Karpas-422 (cell line): ENCODE data around the gene PDLIM1. TPM values are rescaled to one million over a fixed set of nuclear protein-coding genes. Genes with fewer than 3 reads are reported as not detected.

Experiments used
- DNase-seq: peaks from one replicate; pipeline ENCODE4 v3.0.0-alpha.2; 2015
- H2AFZ ChIP-seq: fragments of 200-600 bp; sonication (generic); 2 replicates; pipeline ENCODE4 v1.6.1; 2014; ENCODE audit warnings: antibody characterized with exemption, low read length, mixed read lengths
- H3K27ac ChIP-seq: fragments of 200-600 bp; sonication (generic); 2 replicates; pipeline ENCODE4 v1.5.1; 2014; ENCODE audit warnings: mild to moderate bottlenecking, low read length, moderate library complexity
- H3K27me3 ChIP-seq: fragments of 200-600 bp; sonication (generic); 2 replicates; pipeline ENCODE4 v1.6.1; 2014; ENCODE audit warnings: low read length, mixed read lengths
- H3K36me3 ChIP-seq: fragments of 200-600 bp; sonication (generic); 2 replicates; pipeline ENCODE4 v1.6.1; 2014; ENCODE audit warnings: low read length, mixed read lengths; ENCODE audit not compliant: insufficient read depth
- H3K4me1 ChIP-seq: fragments of 200-600 bp; sonication (generic); 2 replicates; pipeline ENCODE4 v1.6.1; 2014; ENCODE audit warnings: mild to moderate bottlenecking, low read length, mixed read lengths
- H3K4me2 ChIP-seq: fragments of 200-600 bp; sonication (generic); 2 replicates; pipeline ENCODE4 v1.6.1; 2014; ENCODE audit warnings: low read length, low read depth, mild to moderate bottlenecking; ENCODE audit not compliant: poor library complexity, severe bottlenecking
- H3K4me3 ChIP-seq: fragments of 200-600 bp; sonication (generic); 2 replicates; pipeline ENCODE4 v1.5.1; 2014; ENCODE audit warnings: mild to moderate bottlenecking, antibody characterized with exemption, low read length, mixed read lengths
- H3K79me2 ChIP-seq: fragments of 200-600 bp; sonication (generic); 2 replicates; pipeline ENCODE4 v1.6.1; 2014; ENCODE audit warnings: mild to moderate bottlenecking, low read length, mixed read lengths
- H3K9ac ChIP-seq: fragments of 200-600 bp; sonication (generic); 2 replicates; pipeline ENCODE4 v1.6.0; 2014; ENCODE audit warnings: low read length
- H3K9me2 ChIP-seq: fragments of 200-600 bp; sonication (generic), shearing (Covaris generic); replicated peaks from 2 replicates; pipeline ENCODE4 v1.6.0; 2014; ENCODE audit warnings: mild to moderate bottlenecking, low read length, moderate library complexity; ENCODE audit not compliant: insufficient read depth
- H3K9me3 ChIP-seq: fragments of 300-700, 200-600 bp; sonication (generic); 2 replicates; pipeline ENCODE4 v1.6.1; 2014; ENCODE audit warnings: low read length, mixed read lengths
- H4K20me1 ChIP-seq: fragments of 200-600 bp; sonication (generic); 2 replicates; pipeline ENCODE4 v1.6.1; 2014; ENCODE audit warnings: mild to moderate bottlenecking, antibody characterized with exemption, low read length, low read depth; ENCODE audit not compliant: insufficient read depth
- total RNA-seq: library from RNA; depleted of rRNA; stranded (reverse); fragments of >200 nt; shearing (Covaris generic); gene quantifications from 2 replicates; pipeline ENCODE4 v1.2.3, GENCODE V29; 2014; ENCODE audit warnings: low replicate concordance

The PDLIM1 gene
- total RNA-seq, 1 experiment from 2014 or later = 0.22 TPM

DNA sequence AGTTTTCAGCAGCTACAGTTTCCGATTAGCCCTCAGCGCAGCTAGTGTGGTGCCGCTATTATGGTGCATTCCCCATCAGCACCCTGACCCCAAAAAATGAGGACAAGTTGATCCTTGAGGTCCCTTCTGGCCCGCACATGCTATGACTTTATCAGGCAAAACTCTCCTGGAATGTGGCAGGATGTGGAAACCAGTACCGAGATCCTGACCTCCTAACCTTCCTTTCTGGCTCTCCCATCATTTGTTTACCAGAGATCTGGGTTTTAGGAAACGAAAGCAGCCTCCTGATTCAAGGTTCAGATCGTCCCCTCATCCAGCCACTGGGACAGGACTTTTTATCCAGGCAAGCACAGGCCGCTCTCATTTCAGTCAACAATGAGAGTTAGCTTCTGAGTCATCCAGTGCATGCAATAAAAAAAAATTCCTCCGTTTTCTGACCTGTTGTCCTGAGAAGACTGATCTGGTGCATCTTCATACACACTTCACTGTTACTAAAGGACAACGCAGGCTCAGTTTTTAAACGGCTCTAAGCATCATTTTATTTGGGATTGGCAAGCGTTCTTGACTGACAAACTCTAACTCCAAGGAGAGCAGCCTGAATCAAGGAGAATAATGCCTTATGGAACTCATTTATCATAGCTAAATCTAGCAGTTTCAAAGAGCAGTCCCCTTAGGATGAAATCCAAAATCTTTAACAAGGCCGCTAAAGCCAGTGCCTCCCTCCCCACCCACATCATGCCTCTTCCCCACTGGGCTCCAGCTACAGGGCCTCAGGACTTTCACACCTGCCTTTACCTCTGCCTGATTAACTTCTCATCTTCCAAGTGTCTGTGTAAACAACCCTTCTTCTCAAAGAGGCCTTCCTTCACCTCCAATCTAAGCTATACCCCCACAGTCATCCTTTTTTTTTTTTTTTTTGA is 17.1 kb downstream of the PDLIM1 start:
- DNase-seq = no peak
- H3K4me1 ChIP-seq = no peaks in the 10 kb centered on the region
- no peaks in the 10 kb centered on the region for H3K36me3 ChIP-seq
- H3K9me3 ChIP-seq = no peaks in the 10 kb centered on the region
- no peak overlapping the region for H3K9ac ChIP-seq
- H3K4me2 ChIP-seq = no peak overlapping the region
- H3K4me3 ChIP-seq = no peak overlapping the region
- H3K79me2 ChIP-seq = no peaks in the 10 kb centered on the region
- no peaks in the 10 kb centered on the region for H4K20me1 ChIP-seq
- H3K27ac ChIP-seq = no peak overlapping the region
- no peak overlapping the region for H2AFZ ChIP-seq
- no peaks in the 10 kb centered on the region for H3K9me2 ChIP-seq
- no peaks in the 10 kb centered on the region for H3K27me3 ChIP-seq

GRCh38 chr10:95268438-95268837 is 22.4 kb downstream of the PDLIM1 start:
- no peak overlapping the region for H3K9ac ChIP-seq
- no peak overlapping the region for H2AFZ ChIP-seq
- H3K36me3 ChIP-seq = no peaks in the 10 kb centered on the region
- no peaks in the 10 kb centered on the region for H3K4me1 ChIP-seq
- no peaks in the 10 kb centered on the region for H3K27me3 ChIP-seq
- no peak overlapping the region for H3K27ac ChIP-seq
- H3K9me2 ChIP-seq = no peaks in the 10 kb centered on the region
- no peaks in the 10 kb centered on the region for H4K20me1 ChIP-seq
- H3K79me2 ChIP-seq = no peaks in the 10 kb centered on the region
- no peak for DNase-seq
- no peak overlapping the region for H3K4me2 ChIP-seq
- no peaks in the 10 kb centered on the region for H3K9me3 ChIP-seq
- H3K4me3 ChIP-seq = no peak overlapping the region

- Histone ChIP-seq H3K9me2 (no peaks in the 10 kb centered on the region), H3K9ac (no peak overlapping the region), H4K20me1 (no peaks in the 10 kb centered on the region), H3K27ac (no peak overlapping the region), H3K4me1 (no peaks in the 10 kb centered on the region), H2AFZ (no peak overlapping the region), H3K4me2 (no peak overlapping the region), H3K9me3 (no peaks in the 10 kb centered on the region), H3K27me3 (no peaks in the 10 kb centered on the region), H3K4me3 (no peak overlapping the region), H3K79me2 (no peaks in the 10 kb centered on the region), H3K36me3 (no peaks in the 10 kb centered on the region)
- no peak for DNase-seq
Measured at GRCh38 chr10:95267251-95267650, 23.6 kb downstream of the PDLIM1 start.

DNA sequence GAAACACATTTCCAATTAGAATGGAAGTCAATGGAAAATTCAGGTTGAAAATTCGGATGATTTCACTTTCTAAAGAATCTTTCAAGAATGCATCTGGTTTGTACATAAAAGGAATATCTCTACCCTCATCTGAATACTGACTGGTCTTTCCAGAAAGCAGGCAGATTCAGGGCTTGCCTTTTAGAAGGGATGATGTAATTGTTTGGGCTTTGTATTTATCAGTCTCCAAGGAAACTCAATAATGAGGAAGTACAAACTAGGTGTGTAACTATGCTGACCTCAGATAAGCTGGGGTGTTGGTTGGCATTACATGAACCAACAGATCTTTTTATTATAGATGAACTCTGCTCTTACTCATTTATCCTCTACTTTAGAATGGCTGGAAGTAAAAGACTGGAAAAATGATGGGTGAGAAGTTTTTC is 24.1 kb downstream of the PDLIM1 start:
- Histone ChIP-seq H3K27me3 (no peaks in the 10 kb centered on the region), H3K9me2 (no peaks in the 10 kb centered on the region), H3K27ac (no peak overlapping the region), H4K20me1 (no peaks in the 10 kb centered on the region), H3K9ac (no peak overlapping the region), H3K79me2 (no peaks in the 10 kb centered on the region), H3K4me2 (no peak overlapping the region), H2AFZ (no peak overlapping the region), H3K4me1 (no peaks in the 10 kb centered on the region), H3K36me3 (no peaks in the 10 kb centered on the region), H3K9me3 (no peaks in the 10 kb centered on the region), H3K4me3 (no peak overlapping the region)
- DNase-seq = peak; percentile 53

DNA sequence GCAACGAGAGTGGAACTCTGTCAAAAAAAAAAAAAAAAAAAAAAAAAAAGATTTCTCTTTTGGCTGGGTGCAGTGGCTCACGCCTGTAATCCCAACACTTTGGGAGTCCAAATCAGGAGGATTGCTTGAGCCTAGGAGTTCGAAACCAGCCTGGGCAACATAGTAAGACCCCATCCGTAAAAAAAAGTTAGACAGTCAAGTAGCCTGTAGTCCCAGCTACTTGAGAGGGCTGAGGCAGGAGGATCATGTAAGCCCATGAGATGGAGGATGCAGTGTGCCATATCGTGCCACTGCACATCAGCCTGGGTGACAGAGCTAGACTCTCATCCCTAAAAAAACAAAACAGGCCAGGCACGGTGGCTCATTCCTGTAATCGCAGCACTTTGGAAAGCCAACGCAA is 25.2 kb downstream of the PDLIM1 start:
- no peak overlapping the region for H3K4me2 ChIP-seq
- no peaks in the 10 kb centered on the region for H3K79me2 ChIP-seq

DNA sequence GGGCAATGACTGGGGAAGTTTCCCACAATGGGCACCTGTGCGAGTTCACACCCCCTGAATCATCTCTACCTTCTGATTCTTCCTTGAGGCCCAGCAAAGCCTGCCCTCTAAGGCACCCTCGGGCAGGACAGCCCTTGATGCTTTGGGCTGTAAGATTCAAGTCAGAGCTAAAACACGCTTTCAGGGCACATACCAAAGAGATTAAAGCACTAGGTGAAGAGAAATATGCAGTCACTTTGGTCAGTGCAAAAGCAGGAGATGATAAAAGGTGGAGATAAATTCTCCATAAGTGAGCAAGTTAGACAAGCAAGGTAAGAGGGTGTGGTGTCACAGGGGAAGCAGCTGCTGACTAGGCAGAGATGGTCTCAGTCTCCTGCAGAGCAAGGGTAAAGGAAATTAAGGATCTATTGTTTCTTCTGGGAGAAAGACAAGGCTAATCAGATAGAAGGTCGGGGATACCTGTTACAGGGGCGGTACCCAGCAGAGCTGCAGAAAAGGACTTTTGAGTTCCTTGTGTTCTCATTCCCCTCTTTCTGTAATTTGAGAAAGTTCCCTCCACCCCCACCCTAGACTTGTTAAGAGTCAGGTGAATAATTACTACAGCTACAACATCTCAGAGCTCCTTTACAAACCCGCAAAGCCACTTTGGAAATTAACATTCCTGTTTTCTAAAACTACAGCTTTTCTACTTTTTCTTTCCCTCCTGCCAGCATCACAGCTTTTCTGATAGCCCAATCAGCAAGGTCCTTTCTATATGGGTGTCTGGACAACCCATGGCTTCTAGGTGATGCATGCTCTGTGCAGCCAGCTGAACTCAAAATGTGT is 26.4 kb downstream of the PDLIM1 start:
- no peaks in the 10 kb centered on the region for H3K4me1 ChIP-seq
- H2AFZ ChIP-seq = no peak overlapping the region
- H3K79me2 ChIP-seq = no peaks in the 10 kb centered on the region
- no peak overlapping the region for H3K4me2 ChIP-seq
- H3K9me3 ChIP-seq = no peaks in the 10 kb centered on the region
- H3K9me2 ChIP-seq = no peaks in the 10 kb centered on the region
- H4K20me1 ChIP-seq = no peaks in the 10 kb centered on the region
- no peaks in the 10 kb centered on the region for H3K36me3 ChIP-seq
- H3K27ac ChIP-seq = no peak overlapping the region
- H3K4me3 ChIP-seq = no peak overlapping the region
- no peaks in the 10 kb centered on the region for H3K27me3 ChIP-seq
- no peak for DNase-seq
- H3K9ac ChIP-seq = no peak overlapping the region

More for the DNA sequence above, 25.2 kb downstream of the PDLIM1 start:
- Histone ChIP-seq H3K4me3 (no peak overlapping the region), H4K20me1 (no peaks in the 10 kb centered on the region), H3K27me3 (no peaks in the 10 kb centered on the region), H2AFZ (no peak overlapping the region), H3K9me3 (no peaks in the 10 kb centered on the region), H3K9ac (no peak overlapping the region), H3K36me3 (no peaks in the 10 kb centered on the region), H3K4me1 (no peaks in the 10 kb centered on the region), H3K27ac (no peak overlapping the region), H3K9me2 (no peaks in the 10 kb centered on the region)
- DNase-seq = no peak

GRCh38 chr10:95263864-95264226 is 27.0 kb downstream of the PDLIM1 start:
- H3K27me3 ChIP-seq = no peaks in the 10 kb centered on the region
- H2AFZ ChIP-seq = no peak overlapping the region
- no peak overlapping the region for H3K4me3 ChIP-seq
- no peak overlapping the region for H3K9ac ChIP-seq
- DNase-seq = no peak
- no peak overlapping the region for H3K4me2 ChIP-seq
- H3K4me1 ChIP-seq = no peaks in the 10 kb centered on the region
- no peak overlapping the region for H3K27ac ChIP-seq
- H3K36me3 ChIP-seq = no peaks in the 10 kb centered on the region
- H3K79me2 ChIP-seq = no peaks in the 10 kb centered on the region
- no peaks in the 10 kb centered on the region for H3K9me2 ChIP-seq
- H3K9me3 ChIP-seq = no peaks in the 10 kb centered on the region
- H4K20me1 ChIP-seq = no peaks in the 10 kb centered on the region

GRCh38 chr10:95262763-95263518 is 27.9 kb downstream of the PDLIM1 start:
- H3K9ac ChIP-seq = no peak overlapping the region
- no peaks in the 10 kb centered on the region for H3K9me3 ChIP-seq
- H3K27ac ChIP-seq = no peak overlapping the region
- no peak overlapping the region for H2AFZ ChIP-seq
- DNase-seq = no peak
- H3K4me2 ChIP-seq = no peak overlapping the region
- no peaks in the 10 kb centered on the region for H3K4me1 ChIP-seq
- no peaks in the 10 kb centered on the region for H3K36me3 ChIP-seq
- H3K9me2 ChIP-seq = no peaks in the 10 kb centered on the region
- no peaks in the 10 kb centered on the region for H4K20me1 ChIP-seq
- no peak overlapping the region for H3K4me3 ChIP-seq
- no peaks in the 10 kb centered on the region for H3K27me3 ChIP-seq
- H3K79me2 ChIP-seq = no peaks in the 10 kb centered on the region
